Astrocyte (in vitro differentiated cells and primary cell): ENCODE measurements around the gene KIRREL3.

Experiments
- CTCF ChIP-seq: IDR thresholded peaks from 2 replicates; pipeline ENCODE4 v1.5.1; 2011; ENCODE audit warnings: low read depth, mild to moderate bottlenecking, inconsistent platforms, low read length, moderate library complexity; ENCODE audit not compliant: insufficient read depth
- EZH2 ChIP-seq: IDR thresholded peaks from 2 replicates; pipeline ENCODE4 v1.6.1; 2012; ENCODE audit warnings: mild to moderate bottlenecking, low read length, inconsistent platforms; ENCODE audit not compliant: insufficient read depth

- TF ChIP-seq CTCF (no peak), EZH2 (no peak)
Observed at GRCh38 chr11:126664643-126665042, 335.9 kb downstream of the KIRREL3 start.
